ENCODE measurements around the gene TCAP. TPM values are rescaled to one million over a fixed set of nuclear protein-coding genes. Genes with fewer than 3 reads are reported as not detected.

The TCAP gene
- polyA plus RNA-seq, 1 of the 3 experiments (the other 2 are of a cell fraction) = 0.43 TPM

DNA sequence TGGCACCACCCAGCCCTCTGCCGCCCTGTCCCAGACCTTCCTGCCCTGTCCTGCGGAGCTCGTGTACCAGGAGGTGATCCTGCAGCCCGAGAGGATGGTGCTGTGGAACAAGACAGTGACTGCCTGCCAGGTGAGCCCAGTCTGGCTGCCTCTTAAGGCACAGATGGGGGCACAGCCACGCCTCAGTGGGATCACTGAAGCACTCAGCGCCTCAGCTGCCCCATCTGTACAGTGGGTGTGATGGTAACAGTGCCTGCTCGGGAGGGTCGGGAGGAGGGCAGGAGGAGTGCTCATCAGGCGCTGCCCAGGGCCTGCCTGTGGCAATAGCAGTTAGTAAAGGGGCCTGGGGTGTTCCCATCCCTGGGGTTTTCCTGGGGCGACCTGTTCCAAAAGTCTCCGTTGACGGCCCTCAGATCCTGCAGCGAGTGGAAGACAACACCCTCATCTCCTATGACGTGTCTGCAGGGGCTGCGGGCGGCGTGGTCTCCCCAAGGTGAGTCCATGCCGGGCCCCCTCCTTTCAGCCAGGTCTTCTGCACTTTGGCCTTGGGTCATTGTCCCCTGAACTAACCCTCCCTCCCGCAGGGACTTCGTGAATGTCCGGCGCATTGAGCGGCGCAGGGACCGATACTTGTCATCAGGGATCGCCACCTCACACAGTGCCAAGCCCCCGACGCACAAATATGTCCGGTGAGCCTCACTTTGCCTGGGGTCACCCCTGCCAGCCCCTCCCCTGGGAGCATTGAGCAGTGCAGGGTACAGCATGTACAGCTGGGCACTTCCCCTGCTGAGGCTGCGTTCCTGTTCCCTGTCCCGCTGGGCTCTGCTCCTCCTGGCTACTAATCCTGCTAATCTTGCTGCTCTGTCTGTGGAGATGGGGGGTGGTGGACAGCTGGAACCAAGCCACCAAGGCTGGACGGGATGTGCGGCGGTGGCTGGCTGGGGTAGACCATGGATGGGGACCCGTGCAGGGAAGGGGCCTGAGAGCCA is 4.5 kb upstream of the TCAP start:
- no peak overlapping the region for H3K4me3 ChIP-seq (ENCODE audit: low read depth in 2 of 2, low read length in 1 of 2)
- CTCF ChIA-PET = interaction anchor here (0.6 to 15.8 kb wide), 4 partner anchors 8 to 40 kb away, joined by 3 to 149 read pairs (median 8); no protein-coding TSS in a partner anchor
- H3K27me3 ChIP-seq (ENCODE audit: insufficient read depth) = no peaks in the 10 kb centered on the region
- no peaks in the 10 kb centered on the region for H3K9me2 ChIP-seq
- H3K9me3 ChIP-seq = no peaks in the 10 kb centered on the region
- peaks cover 0 to 2% of the 10 kb centered on the region in 2 experiments; a peak in 1 of 4 replicates for H3K4me1 ChIP-seq (ENCODE audit: control insufficient read depth in 1 of 2, insufficient read depth in 2 of 2, low read depth in 1 of 2, low read length in 1 of 2)
- WGBS (ENCODE audit: low lambda C conversion rate) = 91% methylated on average over 22 of the region's 35 CpGs
- POLR2A ChIA-PET = no interaction called here
- no peak overlapping the region for H3K9ac ChIP-seq
- H3K4me2 ChIP-seq = no peak overlapping the region
- H2AFZ ChIP-seq (ENCODE audit: low read depth) = no peak overlapping the region
- H3F3A ChIP-seq (replicated peaks; ENCODE audit: insufficient read depth) = no peaks in the 10 kb centered on the region
- no peaks in the 10 kb centered on the region for H4K20me1 ChIP-seq (ENCODE audit: insufficient read depth)
- DNase-seq = no peak
- no peak overlapping the region for H3K27ac ChIP-seq (ENCODE audit: low read depth in 2 of 2, low read length in 1 of 2)
- H3K79me2 ChIP-seq (ENCODE audit: insufficient read depth) = no peaks in the 10 kb centered on the region
- no peak for TF ChIP-seq ELF1 (IDR thresholded peaks at IDR 0.05)
- TF ChIP-seq TAF1 (IDR thresholded peaks at IDR 0.05; ENCODE audit: borderline replicate concordance, low read depth, low read length) = no peak
- no peak for TF ChIP-seq JUND (IDR thresholded peaks at IDR 0.05)
- TF ChIP-seq RAD21 (IDR thresholded peaks at IDR 0.05; ENCODE audit: low read length) = no peak
- no peak for TF ChIP-seq RCOR1 (IDR thresholded peaks at IDR 0.05; ENCODE audit: low read length)
- no peak for TF ChIP-seq FOXJ3 (CRISPR knock-in tag; IDR thresholded peaks at IDR 0.05)
- TF ChIP-seq, protein P1, sequence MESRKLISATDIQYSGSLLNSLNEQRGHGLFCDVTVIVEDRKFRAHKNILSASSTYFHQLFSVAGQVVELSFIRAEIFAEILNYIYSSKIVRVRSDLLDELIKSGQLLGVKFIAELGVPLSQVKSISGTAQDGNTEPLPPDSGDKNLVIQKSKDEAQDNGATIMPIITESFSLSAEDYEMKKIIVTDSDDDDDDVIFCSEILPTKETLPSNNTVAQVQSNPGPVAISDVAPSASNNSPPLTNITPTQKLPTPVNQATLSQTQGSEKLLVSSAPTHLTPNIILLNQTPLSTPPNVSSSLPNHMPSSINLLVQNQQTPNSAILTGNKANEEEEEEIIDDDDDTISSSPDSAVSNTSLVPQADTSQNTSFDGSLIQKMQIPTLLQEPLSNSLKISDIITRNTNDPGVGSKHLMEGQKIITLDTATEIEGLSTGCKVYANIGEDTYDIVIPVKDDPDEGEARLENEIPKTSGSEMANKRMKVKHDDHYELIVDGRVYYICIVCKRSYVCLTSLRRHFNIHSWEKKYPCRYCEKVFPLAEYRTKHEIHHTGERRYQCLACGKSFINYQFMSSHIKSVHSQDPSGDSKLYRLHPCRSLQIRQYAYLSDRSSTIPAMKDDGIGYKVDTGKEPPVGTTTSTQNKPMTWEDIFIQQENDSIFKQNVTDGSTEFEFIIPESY (IDR thresholded peaks at IDR 0.05; ENCODE audit: borderline replicate concordance, low read depth) = no peak
- TF ChIP-seq NRF1 (IDR thresholded peaks at IDR 0.05; ENCODE audit: low read depth, low read length) = no peak
- peaks cover 0 to 40% of the 10 kb centered on the region in 2 experiments for H3K36me3 ChIP-seq (replicated peaks in 1 of 2; ENCODE audit: control insufficient read depth in 1 of 2, insufficient read depth in 2 of 2, low read length in 1 of 2)

DNA sequence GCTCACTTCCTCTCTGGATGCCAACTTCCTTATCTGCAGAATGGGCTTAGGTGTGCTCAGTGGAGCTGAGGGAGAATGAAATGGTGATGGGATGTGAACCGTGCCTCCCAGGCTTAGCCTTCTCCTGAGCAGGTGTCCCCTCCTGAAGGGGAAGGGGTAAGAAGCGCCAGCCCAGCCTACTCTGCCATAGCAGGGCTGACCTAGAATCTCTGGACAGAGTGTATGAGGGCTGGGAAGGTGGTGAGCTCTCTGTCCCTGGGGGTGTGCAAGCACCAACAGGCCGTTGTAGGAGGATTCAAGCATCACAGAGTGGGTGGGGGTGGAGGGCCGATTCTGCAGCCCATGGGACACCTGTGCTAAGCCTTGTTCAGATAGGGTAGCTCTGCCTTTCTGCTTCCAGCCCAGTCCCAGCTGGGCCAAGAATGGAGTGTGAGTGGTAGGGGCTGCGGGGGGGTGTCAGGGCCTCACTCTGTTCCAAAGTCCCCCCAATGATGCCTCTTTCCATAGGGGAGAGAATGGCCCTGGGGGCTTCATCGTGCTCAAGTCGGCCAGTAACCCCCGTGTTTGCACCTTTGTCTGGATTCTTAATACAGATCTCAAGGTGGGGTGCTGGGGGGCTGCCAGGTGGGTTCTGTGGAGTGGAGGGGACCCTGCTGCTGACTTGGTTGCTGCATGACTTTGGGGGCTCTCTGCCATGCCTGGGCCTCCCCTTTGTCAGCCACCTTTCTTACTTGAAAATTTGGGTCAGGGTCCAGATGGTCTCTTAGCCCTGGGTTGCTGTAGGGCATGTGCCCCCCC is 3.2 kb upstream of the TCAP start:
- Histone ChIP-seq H3K79me2 (ENCODE audit: insufficient read depth) (no peaks in the 10 kb centered on the region), H3K9me2 (no peaks in the 10 kb centered on the region), H3K27me3 (ENCODE audit: insufficient read depth) (no peaks in the 10 kb centered on the region), H3F3A (replicated peaks; ENCODE audit: insufficient read depth) (no peaks in the 10 kb centered on the region), H3K9me3 (no peaks in the 10 kb centered on the region), H3K4me1 (ENCODE audit: control insufficient read depth in 1 of 2, insufficient read depth in 2 of 2, low read depth in 1 of 2, low read length in 1 of 2) (peaks cover 0 to 9% of the 10 kb centered on the region in 2 experiments; a peak in 1 of 4 replicates), H3K9ac (no peak overlapping the region), H3K36me3 (replicated peaks in 1 of 2; ENCODE audit: control insufficient read depth in 1 of 2, insufficient read depth in 2 of 2, low read length in 1 of 2) (peaks cover 0 to 37% of the 10 kb centered on the region in 2 experiments), H4K20me1 (ENCODE audit: insufficient read depth) (no peaks in the 10 kb centered on the region), H3K4me2 (no peak overlapping the region), H3K27ac (ENCODE audit: low read depth in 2 of 2, low read length in 1 of 2) (no peak overlapping the region), H2AFZ (ENCODE audit: low read depth) (no peak overlapping the region), H3K4me3 (ENCODE audit: low read depth in 2 of 2, low read length in 1 of 2) (no peak overlapping the region)
- ChIA-PET POLR2A (no interaction called here), CTCF (interaction anchor here (0.7 to 15.8 kb wide), 4 partner anchors 9 to 40 kb away, joined by 4 to 149 read pairs (median 7); no protein-coding TSS in a partner anchor)
- TF ChIP-seq SMC3 (IDR thresholded peaks at IDR 0.05; ENCODE audit: low read depth, low read length) = no peak
- WGBS (ENCODE audit: low lambda C conversion rate) = 92% methylated on average over 7 of the region's 8 CpGs
- DNase-seq = no peak

Data from SK-N-SH (cell line).